Loucy (cell line): ENCODE measurements around the gene MPG.

Source experiments
- CTCF ChIP-seq: fragments of 200-600 bp; sonication (generic); conservative IDR thresholded peaks from 2 replicates; pipeline ENCODE4 v1.5.1; 2014; ENCODE audit warnings: mild to moderate bottlenecking, antibody characterized with exemption, low read length
- EZH2phosphoT487 ChIP-seq: fragments of 200-600 bp; IDR thresholded peaks from 2 replicates; pipeline ENCODE4 v1.6.1; 2018; ENCODE audit warnings: antibody characterized with exemption, mild to moderate bottlenecking, moderate library complexity, borderline replicate concordance

GRCh38 chr16:119295-119694 is 41.3 kb downstream of the MPG start:
- TF ChIP-seq CTCF = no peak
- TF ChIP-seq EZH2phosphoT487 = no peak
